ENCODE measurements around the gene CCNE1.

- TF ChIP-seq POLR2AphosphoS5 (IDR thresholded peaks at IDR 0.05; ENCODE audit: low read depth, low read length), result no peak
- no peak for TF ChIP-seq CTCF (IDR thresholded peaks at IDR 0.05)
- no peak for TF ChIP-seq EZH2phosphoT487 (IDR thresholded peaks at IDR 0.05; ENCODE audit: borderline replicate concordance, low read depth)
- TF ChIP-seq EP300 (IDR thresholded peaks at IDR 0.05; ENCODE audit: borderline replicate concordance in 1 of 2, low read depth in 1 of 2, low read length in 1 of 2), result no peak
- TF ChIP-seq RFX5 (IDR thresholded peaks at IDR 0.05; ENCODE audit: low read length), result no peak
- TF ChIP-seq GATA2 (CRISPR knock-in tag; IDR thresholded peaks at IDR 0.05), result no peak
- no peak for TF ChIP-seq TAF1 (IDR thresholded peaks at IDR 0.05; ENCODE audit: borderline replicate concordance, low read depth, low read length)
- TF ChIP-seq SIN3A (IDR thresholded peaks at IDR 0.05; ENCODE audit: borderline replicate concordance, low read depth, low read length), result no peak
- no peak for TF ChIP-seq CHD2 (IDR thresholded peaks at IDR 0.05; ENCODE audit: low read length, partially characterized antibody)
- TF ChIP-seq MEF2A (IDR thresholded peaks at IDR 0.05; ENCODE audit: borderline replicate concordance, low read depth), result no peak
- TF ChIP-seq FOSL2 (IDR thresholded peaks at IDR 0.05; ENCODE audit: borderline replicate concordance, low read depth), result no peak
- no peak for TF ChIP-seq TCF12 (IDR thresholded peaks at IDR 0.05)
- TF ChIP-seq NFIC (IDR thresholded peaks at IDR 0.05; ENCODE audit: borderline replicate concordance), result no peak
- TF ChIP-seq RAD21 (IDR thresholded peaks at IDR 0.05; ENCODE audit: low read length), result no peak
Observed at GRCh38 chr19:29800100-29800825, 11.5 kb upstream of the CCNE1 start.
